Anterior cingulate cortex (tissue), 58 donors: ENCODE results near the gene ABHD6.

Source experiments
- DNase-seq, 58 donors: peaks; one replicate each; lab custom pipeline; 2025; lab: John Stamatoyannopoulos, UW

ABHD6 gene

GRCh38 chr3:58307639-58308215, 70.1 kb downstream of the ABHD6 start:
- no peak for DNase-seq

DNA sequence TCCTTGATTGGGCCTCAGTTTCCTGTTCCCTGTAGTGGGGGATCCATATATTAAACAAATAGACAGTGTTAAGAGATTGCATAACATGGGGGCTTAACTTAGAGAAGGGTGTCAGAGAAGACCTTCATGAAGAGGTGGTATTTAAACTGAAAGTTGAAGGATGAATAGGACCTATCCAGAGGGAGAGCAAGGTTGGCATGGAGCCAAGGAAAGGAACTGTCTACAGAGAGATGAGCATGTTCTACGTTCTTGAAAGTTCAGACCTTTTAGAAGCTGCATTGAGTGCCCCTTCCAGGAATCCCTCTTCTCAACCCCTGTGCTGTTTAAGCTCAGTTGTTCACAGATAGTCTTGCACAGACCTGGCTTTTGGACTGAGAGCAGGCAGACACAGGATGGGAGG, 71.1 kb downstream of the ABHD6 start:
- peak in 1 of 58 donors; percentile 36 for DNase-seq

GRCh38 chr3:58317811-58318210, 80.2 kb downstream of the ABHD6 start:
- no peak for DNase-seq

- DNase-seq: no peak
These were observed 84.2 kb downstream of the ABHD6 start for GRCh38 chr3:58321791-58322190.

- DNase-seq: no peak
These were observed 85.2 kb downstream of the ABHD6 start for GRCh38 chr3:58322793-58323192.

GRCh38 chr3:58323529-58324390, 86.2 kb downstream of the ABHD6 start:
- DNase-seq: no peak

DNA sequence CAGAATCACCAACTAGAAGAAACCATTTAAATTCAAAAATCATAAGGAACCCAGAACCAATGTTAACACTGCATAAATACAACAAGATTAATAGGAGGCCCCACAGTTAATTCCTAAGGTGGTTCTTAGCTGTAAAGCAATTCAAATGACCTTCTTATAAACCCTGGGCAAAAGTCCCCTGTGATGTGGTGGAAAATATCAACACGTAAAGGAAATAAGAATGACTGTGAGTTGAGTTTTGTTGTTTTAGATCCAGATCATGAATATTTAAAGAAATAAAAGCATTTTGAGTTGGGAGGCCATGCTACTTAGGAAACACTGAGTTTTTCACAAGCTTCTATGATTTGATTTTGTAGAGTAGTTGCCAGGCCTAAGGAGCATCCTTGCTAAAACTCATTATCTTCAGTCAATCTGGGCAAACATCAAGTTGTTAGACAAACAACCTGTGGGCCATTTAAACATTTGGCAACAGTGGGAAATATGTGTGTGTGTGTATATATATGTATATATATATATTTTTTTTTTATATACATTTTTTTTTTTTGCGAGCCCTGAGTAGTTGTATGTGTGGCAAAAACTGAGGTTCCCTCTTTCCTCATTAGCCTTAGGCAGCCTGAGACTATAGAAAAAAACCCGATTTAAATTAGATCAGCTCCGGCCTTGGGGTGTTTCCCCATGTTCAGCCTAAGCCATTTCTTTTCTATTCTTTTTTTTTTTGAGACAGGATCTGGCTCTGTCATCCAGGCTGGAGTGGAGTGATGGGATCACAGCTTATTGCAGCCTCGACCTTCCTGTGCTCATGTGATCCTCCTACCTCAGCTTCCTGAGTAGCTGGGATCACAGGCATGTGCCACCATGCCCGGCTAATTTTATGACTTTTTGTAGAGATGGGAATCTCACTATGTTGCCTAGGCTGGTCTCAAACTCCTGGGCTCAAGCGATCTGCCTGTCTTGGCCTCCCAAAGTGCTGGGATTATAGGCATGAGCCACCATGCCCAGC, 87.1 kb downstream of the ABHD6 start:
- no peak for DNase-seq

DNA sequence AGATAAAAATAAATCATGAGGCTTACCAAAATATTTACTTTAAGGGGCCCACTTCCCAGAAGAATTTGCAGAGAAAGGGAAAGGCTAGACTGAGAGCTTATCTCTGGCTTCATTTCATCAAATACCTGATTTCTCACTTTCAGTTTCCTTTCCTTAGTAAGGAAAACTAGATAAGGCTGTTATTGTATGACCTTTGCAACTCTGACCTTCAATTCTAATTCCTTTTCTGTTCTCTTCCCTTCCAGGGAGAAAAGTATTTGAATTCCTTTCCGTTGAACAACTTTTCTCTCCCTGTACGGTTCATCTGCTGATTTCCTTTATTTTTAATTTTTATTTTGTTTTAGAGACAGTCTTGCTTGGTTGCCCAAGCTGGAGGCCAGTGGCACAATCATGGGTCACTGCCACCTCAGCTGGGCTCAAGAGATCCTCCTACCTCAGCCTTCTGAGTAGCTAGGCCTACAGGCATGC, 88.0 kb downstream of the ABHD6 start:
- no peak for DNase-seq

DNA sequence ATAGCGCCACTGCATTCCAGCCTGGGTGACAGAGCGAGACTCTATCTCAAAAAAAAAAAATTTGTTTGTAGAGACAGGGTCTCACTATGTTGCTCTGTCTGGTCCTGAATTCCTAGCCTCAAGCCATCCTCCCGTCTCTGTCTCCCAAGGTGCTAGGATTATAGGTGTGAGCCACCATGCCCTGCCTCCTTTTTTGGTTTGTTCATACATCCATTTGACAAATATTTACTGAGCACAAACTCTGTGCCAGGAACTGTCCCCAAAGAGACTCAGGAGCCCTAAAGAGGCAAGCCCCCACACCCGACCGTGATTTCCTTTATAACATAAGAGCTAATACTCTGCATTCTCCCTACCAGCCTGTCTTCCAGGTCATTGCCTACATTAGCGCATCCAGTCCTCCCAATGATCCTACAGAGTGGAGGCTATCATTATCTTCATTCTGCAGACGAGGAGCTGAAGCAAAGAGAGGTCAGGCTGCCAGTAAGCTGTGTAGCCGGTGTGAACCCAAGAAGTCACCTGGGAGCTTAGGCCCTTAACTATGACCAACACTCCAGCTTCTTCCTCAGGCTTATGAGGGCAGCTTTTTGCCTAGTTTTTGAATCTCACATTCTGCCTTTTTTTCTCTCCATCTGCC, 88.8 kb downstream of the ABHD6 start:
- no peak for DNase-seq

- no peak for DNase-seq
These were observed 91.7 kb downstream of the ABHD6 start for GRCh38 chr3:58329150-58329921.

GRCh38 chr3:58329922-58330413, 92.4 kb downstream of the ABHD6 start:
- DNase-seq: no peak

DNA sequence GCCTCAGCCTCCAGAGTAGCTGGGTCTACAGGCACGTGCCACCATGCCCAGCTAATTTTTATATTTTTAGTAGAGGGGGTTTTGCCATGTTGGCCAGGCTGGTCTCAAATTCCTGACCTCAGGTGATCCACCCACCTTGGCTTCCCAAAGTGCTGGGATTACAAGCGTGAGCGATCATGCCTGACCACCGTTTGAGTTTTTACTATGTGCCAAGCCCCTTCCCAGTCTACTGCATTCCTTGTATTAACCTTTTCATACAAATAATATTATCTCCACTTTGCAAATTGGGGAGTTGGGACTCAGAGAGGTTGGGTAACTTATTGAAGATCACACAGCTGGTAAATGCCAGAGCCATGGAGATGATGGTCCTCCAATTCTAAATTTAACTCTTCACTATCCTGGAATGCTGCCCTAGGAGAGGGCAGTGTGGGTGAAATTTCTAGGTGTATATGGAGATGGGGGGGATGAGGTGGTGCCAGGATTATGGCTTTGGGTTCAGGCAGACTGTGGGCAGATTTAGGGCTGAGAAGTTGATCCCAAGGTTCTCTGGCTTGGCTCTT, 94.1 kb downstream of the ABHD6 start:
- no peak for DNase-seq

- peak in 57 of 58 donors; percentile 18 to 88 (median 77) for DNase-seq
These were observed 95.1 kb downstream of the ABHD6 start, which contains the start of gene PXK for GRCh38 chr3:58332575-58333188. PXK (plus strand) TSS chr3:58332892; CDS start chr3:58332989, 97 bp downstream.

GRCh38 chr3:58333206-58334012, 95.8 kb downstream of the ABHD6 start:
- peak in 30 of 58 donors; percentile 2 to 51 (median 24) for DNase-seq

GRCh38 chr3:58334013-58334321, 96.4 kb downstream of the ABHD6 start:
- peak in 15 of 58 donors; percentile 7 to 72 (median 25) for DNase-seq

- no peak for DNase-seq
These were observed 96.9 kb downstream of the ABHD6 start for GRCh38 chr3:58334506-58334884.

DNA sequence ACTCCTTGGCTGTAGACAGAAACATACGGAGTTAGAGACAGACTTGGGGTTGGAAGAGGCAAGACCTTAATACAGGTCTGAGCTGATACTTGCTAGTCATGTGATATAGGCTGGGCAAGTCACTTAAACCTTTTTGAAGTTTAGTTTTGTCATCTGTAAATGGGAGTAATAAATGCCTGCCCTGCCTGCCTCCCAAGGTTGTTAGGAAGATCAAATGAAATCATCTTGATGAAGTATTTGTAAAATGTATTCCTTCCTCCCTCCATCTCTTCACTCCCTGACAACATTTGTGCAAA, 98.0 kb downstream of the ABHD6 start:
- DNase-seq: no peak
